Type B pancreatic cell (in vitro differentiated cells): ENCODE measurements around the gene NAA60. TPM values are rescaled to one million over a fixed set of nuclear protein-coding genes. Genes with fewer than 3 reads are reported as not detected.

Experiments used
- DNase-seq: peaks from one replicate; pipeline ENCODE4 v3.0.0; 2021; ENCODE audit warnings: mixed read lengths; ENCODE audit not compliant: unreplicated experiment; ENCODE audit errors: extremely low spot score
- H3K27ac Mint-ChIP-seq: 2 replicates; pipeline ENCODE4 v1.8.0; 2021; ENCODE audit warnings: mild to moderate bottlenecking, mixed read lengths
- H3K27me3 Mint-ChIP-seq: 2 replicates; pipeline ENCODE4 v1.8.0; 2021; ENCODE audit warnings: mixed read lengths
- H3K36me3 Mint-ChIP-seq: 2 replicates; pipeline ENCODE4 v1.8.0; 2021; ENCODE audit warnings: mixed read lengths
- H3K4me1 Mint-ChIP-seq: one replicate; pipeline ENCODE4 v1.8.0; 2021; ENCODE audit warnings: mixed read lengths; ENCODE audit not compliant: unreplicated experiment
- H3K4me3 Mint-ChIP-seq: 2 replicates; pipeline ENCODE4 v1.8.0; 2021; ENCODE audit warnings: mild to moderate bottlenecking, mixed read lengths
- H3K9me3 Mint-ChIP-seq: 2 replicates; pipeline ENCODE4 v1.8.0; 2021; ENCODE audit warnings: mixed read lengths
- CTCF ChIP-seq: fragments of 200-600 bp; sonication (generic); conservative IDR thresholded peaks from 2 replicates; pipeline ENCODE4 v1.5.0; 2021; ENCODE audit warnings: antibody characterized with exemption, mild to moderate bottlenecking
- microRNA-seq: library from miRNA; unstranded; fragments of <30 nt; microRNA quantifications from one replicate; pipeline ENCODE4, GENCODE V29; 2020
- total RNA-seq: library from RNA; stranded (reverse); gene quantifications from 2 replicates; pipeline ENCODE4 v1.2.1, GENCODE V29; 2021; ENCODE audit warnings: low replicate concordance

The NAA60 gene
- total RNA-seq, 1 donor from 2014 or later, result 51.1 TPM

GRCh38 chr16:3534126-3534525 lies 90.6 kb downstream of the NAA60 start:
- Mint-ChIP-seq H3K27ac (no peak overlapping the region), H3K9me3 (no peaks in the 10 kb centered on the region)

GRCh38 chr16:3536271-3536731 lies 92.8 kb downstream of the NAA60 start:
- H3K36me3 Mint-ChIP-seq, result peaks cover 22% of the 10 kb centered on the region
- no peak overlapping the region for H3K4me3 Mint-ChIP-seq
- no peak for DNase-seq

More at GRCh38 chr16:3534126-3534525, 90.6 kb downstream of the NAA60 start:
- Mint-ChIP-seq H3K4me1 (no peaks in the 10 kb centered on the region), H3K27me3 (no peaks in the 10 kb centered on the region), H3K36me3 (peaks cover 24% of the 10 kb centered on the region), H3K4me3 (no peak overlapping the region)
- DNase-seq, result no peak
- no peak for TF ChIP-seq CTCF

More at GRCh38 chr16:3536271-3536731, 92.8 kb downstream of the NAA60 start:
- Mint-ChIP-seq H3K27me3 (no peaks in the 10 kb centered on the region), H3K9me3 (no peaks in the 10 kb centered on the region), H3K4me1 (no peaks in the 10 kb centered on the region), H3K27ac (no peak overlapping the region)
- no peak for TF ChIP-seq CTCF

Small RNA genes lying within 50 kb of the gene (microRNA-seq; reads per million reads assigned to microRNA genes)
- gene MIR6126, result not detected

Other genes with a start within 250 kb of the NAA60 start
- 10.5 and 12.4 TPM in 2 replicates for gene ZNF200, start 208.5 kb upstream of the NAA60 start, total RNA-seq
- gene MEFV, start 187.0 kb upstream of the NAA60 start, total RNA-seq, result 0.19 TPM in 1 of 2 replicates, not detected in the other
- gene ZNF263, start 160.2 kb upstream of the NAA60 start, total RNA-seq, result 27.7 and 38.6 TPM in 2 replicates
- 5.4 and 9.4 TPM in 2 replicates for gene TIGD7, start 138.2 kb upstream of the NAA60 start, total RNA-seq
- gene ZNF75A, start 138.2 kb upstream of the NAA60 start, total RNA-seq, result 41.2 and 50.8 TPM in 2 replicates
- gene OR2C1, start 87.8 kb upstream of the NAA60 start, total RNA-seq, result 0.22 TPM in 1 of 2 replicates, not detected in the other
- 12.4 and 15.0 TPM in 2 replicates for gene ZSCAN32, start 42.7 kb upstream of the NAA60 start, total RNA-seq
- 10.8 and 14.9 TPM in 2 replicates for gene ZNF174, start 42.5 kb upstream of the NAA60 start, total RNA-seq
- 1.4 and 2.2 TPM in 2 replicates for gene ZNF597, start 176 bp upstream of the NAA60 start, total RNA-seq
- gene C16orf90, start 51.8 kb downstream of the NAA60 start, total RNA-seq, result not detected in 2 replicates
- gene CLUAP1, start 57.3 kb downstream of the NAA60 start, total RNA-seq, result 20.5 and 35.9 TPM in 2 replicates
- gene NLRC3, start 133.7 kb downstream of the NAA60 start, total RNA-seq, result 0.17 and 0.34 TPM in 2 replicates
- gene SLX4, start 167.9 kb downstream of the NAA60 start, total RNA-seq, result 7.3 and 13.3 TPM in 2 replicates
- gene DNASE1, start 211.0 kb downstream of the NAA60 start, total RNA-seq, result 35.7 and 44.8 TPM in 2 replicates